Endothelial cell of umbilical vein (primary cell): ENCODE measurements around the gene FRK. TPM values are rescaled to one million over a fixed set of nuclear protein-coding genes. Genes with fewer than 3 reads are reported as not detected.

Experiments used
- BruUV-seq: library from RNA; stranded (reverse); fragments of 400-500 nt; replicated peaks from 2 replicates; lab custom pipeline; 2021; lab: Mats Ljungman, UMichigan
- CTCF ChIA-PET: fragments of 300-600, 350-600 bp; sonication (Branson Sonifier 250); formaldehyde crosslinking; loops from one replicate; lab custom pipeline; 2021; ENCODE audit warnings: antibody characterized with exemption, inconsistent platforms; lab: Charles Lee
- POLR2A ChIA-PET: fragments of 300-600, 350-600 bp; sonication (Branson Sonifier 250); formaldehyde crosslinking; loops from one replicate; lab custom pipeline; 2021; ENCODE audit warnings: antibody characterized with exemption, inconsistent platforms; lab: Charles Lee
- DNase-seq: peaks from one replicate; pipeline ENCODE4 v3.0.0-alpha.2; 2011; ENCODE audit warnings: low read depth, low spot score
- FAIRE-seq: peaks from 2 replicates; lab custom pipeline; 2011; peaks lifted over from hg19 to GRCh38; lab: Jason Lieb, UNC
- H2AFZ ChIP-seq: 2 replicates; pipeline ENCODE4 v1.6.0; 2012; ENCODE audit warnings: low read depth, low read length, control low read depth, inconsistent platforms
- H3K27ac ChIP-seq: 2 replicates; pipeline ENCODE4 v1.5.1; 2011; ENCODE audit warnings: low read depth, mild to moderate bottlenecking, control low read depth, low read length, moderate library complexity; ENCODE audit not compliant: insufficient read depth
- H3K27me3 ChIP-seq, 2 experiments: 2 replicates each; pipeline versions ENCODE4 v1.6.0 to v1.6.1; 2011; ENCODE audit warnings: low read length in 2 of 2, mixed read lengths in 1 of 2; ENCODE audit not compliant: control insufficient read depth in 2 of 2, insufficient read depth in 2 of 2
- H3K36me3 ChIP-seq, 2 experiments: 2 replicates in 1 of 2; 3 replicates in 1 of 2; pipeline ENCODE4 v1.5.1; 2011; ENCODE audit warnings: low read length in 2 of 2, mild to moderate bottlenecking in 1 of 2, moderate library complexity in 1 of 2; ENCODE audit not compliant: control insufficient read depth in 2 of 2, insufficient read depth in 2 of 2; ENCODE audit errors: extremely low read depth in 1 of 2
- H3K4me1 ChIP-seq: 3 replicates; pipeline ENCODE4 v1.5.1; 2011; ENCODE audit warnings: mild to moderate bottlenecking, low read length; ENCODE audit not compliant: control insufficient read depth, insufficient read depth; ENCODE audit errors: extremely low read depth
- H3K4me2 ChIP-seq: 2 replicates; pipeline ENCODE4 v1.6.1; 2011; ENCODE audit warnings: low read length, control low read depth, mixed read lengths; ENCODE audit not compliant: insufficient read depth
- H3K4me3 ChIP-seq, 3 experiments: fragments of 200-600 bp in 1 of 3; sonication (generic), shearing (Covaris generic) in 1 of 3; replicated peaks in 1 of 3; 2 replicates each; pipeline ENCODE4 v1.5.1; 2011 to 2016; ENCODE audit warnings: control low read depth in 3 of 3, low read length in 3 of 3, mild to moderate bottlenecking in 2 of 3, inconsistent platforms in 1 of 3, low read depth in 1 of 3, moderate library complexity in 1 of 3; ENCODE audit not compliant: insufficient read depth in 1 of 3
- H3K79me2 ChIP-seq: 2 replicates; pipeline ENCODE4 v1.6.0; 2012; ENCODE audit warnings: low read length, inconsistent platforms; ENCODE audit not compliant: control insufficient read depth, insufficient read depth
- H3K9ac ChIP-seq: replicated peaks from 2 replicates; pipeline ENCODE3; 2011; ENCODE audit warnings: low read length, control low read depth; ENCODE audit not compliant: insufficient read depth; ENCODE audit errors: extremely low read depth
- H3K9me1 ChIP-seq: replicated peaks from 3 replicates; pipeline ENCODE4 v1.6.0; 2011; ENCODE audit warnings: mild to moderate bottlenecking, low read length; ENCODE audit not compliant: control insufficient read depth, insufficient read depth; ENCODE audit errors: extremely low read depth
- H3K9me3 ChIP-seq: replicated peaks from 2 replicates; pipeline ENCODE4 v1.5.1; 2012; ENCODE audit warnings: low read length, inconsistent platforms; ENCODE audit not compliant: control insufficient read depth, insufficient read depth
- H4K20me1 ChIP-seq: replicated peaks from 2 replicates; pipeline ENCODE3; 2011; ENCODE audit warnings: mild to moderate bottlenecking, low read length; ENCODE audit not compliant: control insufficient read depth, insufficient read depth; ENCODE audit errors: extremely low read depth
- EZH2 ChIP-seq: IDR thresholded peaks from 2 replicates; pipeline ENCODE4 v1.6.1; 2012; ENCODE audit warnings: borderline replicate concordance, low read depth, mild to moderate bottlenecking, moderate library complexity, low read length, inconsistent platforms; ENCODE audit not compliant: severe bottlenecking
- FOS ChIP-seq: IDR thresholded peaks from 2 replicates; pipeline ENCODE4 v1.6.1; 2011; ENCODE audit warnings: mild to moderate bottlenecking, low read length, moderate library complexity, borderline replicate concordance; ENCODE audit not compliant: insufficient read depth
- MYC ChIP-seq: IDR thresholded peaks from one replicate; pipeline ENCODE4 v1.6.1; 2011; ENCODE audit warnings: mild to moderate bottlenecking, low read depth, low read length
- POLR2A ChIP-seq: IDR thresholded peaks from 2 replicates; pipeline ENCODE4 v1.6.1; 2012; ENCODE audit warnings: low read depth, mild to moderate bottlenecking, control low read depth, low read length
- POLR2AphosphoS5 ChIP-seq: IDR thresholded peaks from 2 replicates; pipeline ENCODE4 v1.6.1; 2012; ENCODE audit warnings: low read depth, mild to moderate bottlenecking, control low read depth, low read length, moderate library complexity; ENCODE audit not compliant: insufficient read depth
- dilution Hi-C: fragments of 300-500 bp; cut with MboI; formaldehyde crosslinking; loops from one replicate; pipeline ENCODE4 v1.15.0; 2019; ENCODE audit warnings: low sequenced_read_pairs; ENCODE audit not compliant: extremely low pct_ligation_motif_present
- intact Hi-C: fragments of 100-400 bp; cut with micrococcal nuclease; formaldehyde crosslinking; loops from one replicate; pipeline ENCODE4 v1.10.0; 2022
- polyA plus RNA-seq, 4 experiments: library from polyadenylated mRNA; depleted of rRNA in 3 of 4; stranded (reverse) in 3 of 4; unstranded in 1 of 4; fragments of >200 nt; gene quantifications; 2 replicates each; pipeline versions ENCODE4 v1.2.1 to v1.2.3, GENCODE V29; 2011 to 2012; ENCODE audit warnings: missing spikeins in 1 of 4
- total RNA-seq: library from RNA; stranded (reverse); gene quantifications from 2 replicates; pipeline ENCODE4 v1.2.3, GENCODE V29; 2021
- TF ChIP-seq, protein P1 (sequence below): IDR thresholded peaks from 2 replicates; pipeline ENCODE4 v1.6.1; 2011; ENCODE audit not compliant: insufficient read depth, insufficient read length
- TF ChIP-seq, protein P2 (sequence below), 2 donors: IDR thresholded peaks; 1 replicate in 1 of 2; 2 replicates in 1 of 2; pipeline ENCODE4 v1.5.1; 2011; ENCODE audit warnings: low read length in 2 of 2, mild to moderate bottlenecking in 2 of 2, moderate library complexity in 2 of 2, control low read depth in 1 of 2, inconsistent platforms in 1 of 2, low read depth in 1 of 2; ENCODE audit not compliant: insufficient read depth in 1 of 2; ENCODE audit errors: extremely low read depth in 1 of 2

The FRK gene
- total and polyA plus RNA-seq, 2 donors (not counting 3 experiments of a cell fraction or from before 2014, with no cell fraction given) = 0.01 TPM; not detected in 1

DNA sequence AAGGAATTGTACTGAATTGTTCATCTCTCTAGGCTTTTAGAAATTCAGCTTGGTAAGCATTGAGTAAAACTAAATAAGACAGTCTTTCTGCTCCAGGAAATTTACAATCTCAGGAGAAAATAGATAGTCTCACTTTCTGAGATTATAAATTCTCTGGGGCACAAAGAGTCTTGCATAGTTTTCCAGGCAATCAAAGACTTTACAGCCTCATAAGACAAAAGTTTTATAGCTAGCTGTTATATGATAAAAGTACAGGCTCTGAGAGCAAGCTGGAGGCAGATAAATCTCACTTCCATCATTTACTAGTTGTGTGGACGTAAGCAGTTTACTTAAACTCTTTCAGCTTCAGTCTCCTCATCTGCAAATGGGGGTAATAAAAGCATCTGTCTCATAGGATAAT, 11.4 kb downstream of the FRK start:
- DNase-seq (no peak), FAIRE-seq (no peak)
- Histone ChIP-seq H3K9me1 (no peaks in the 10 kb centered on the region), H3K9ac (no peak overlapping the region), H3K27ac (no peak overlapping the region), H3K79me2 (no peaks in the 10 kb centered on the region), H3K4me1 (no peaks in the 10 kb centered on the region), H2AFZ (no peak overlapping the region), H3K27me3 (no peaks in the 10 kb centered on the region), H4K20me1 (no peaks in the 10 kb centered on the region), H3K4me2 (no peak overlapping the region), H3K4me3 (no peak overlapping the region), H3K9me3 (no peaks in the 10 kb centered on the region), H3K36me3 (no peaks in the 10 kb centered on the region)
- intact Hi-C loops (no loop called here), dilution Hi-C loops (no loop called here)
- ChIA-PET POLR2A (no interaction called here), CTCF (interaction anchor here (1.4 kb wide), 1 partner anchor 12 kb away, joined by 5 read pairs; the partner anchor contains the start of gene FRK)
- TF ChIP-seq POLR2A = no peak
- TF ChIP-seq FOS = no peak
- TF ChIP-seq POLR2AphosphoS5 = no peak
- no peak for TF ChIP-seq MYC
- TF ChIP-seq EZH2 = no peak
- TF ChIP-seq, protein P1, sequence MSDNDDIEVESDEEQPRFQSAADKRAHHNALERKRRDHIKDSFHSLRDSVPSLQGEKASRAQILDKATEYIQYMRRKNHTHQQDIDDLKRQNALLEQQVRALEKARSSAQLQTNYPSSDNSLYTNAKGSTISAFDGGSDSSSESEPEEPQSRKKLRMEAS = no peak
- TF ChIP-seq, protein P2, sequence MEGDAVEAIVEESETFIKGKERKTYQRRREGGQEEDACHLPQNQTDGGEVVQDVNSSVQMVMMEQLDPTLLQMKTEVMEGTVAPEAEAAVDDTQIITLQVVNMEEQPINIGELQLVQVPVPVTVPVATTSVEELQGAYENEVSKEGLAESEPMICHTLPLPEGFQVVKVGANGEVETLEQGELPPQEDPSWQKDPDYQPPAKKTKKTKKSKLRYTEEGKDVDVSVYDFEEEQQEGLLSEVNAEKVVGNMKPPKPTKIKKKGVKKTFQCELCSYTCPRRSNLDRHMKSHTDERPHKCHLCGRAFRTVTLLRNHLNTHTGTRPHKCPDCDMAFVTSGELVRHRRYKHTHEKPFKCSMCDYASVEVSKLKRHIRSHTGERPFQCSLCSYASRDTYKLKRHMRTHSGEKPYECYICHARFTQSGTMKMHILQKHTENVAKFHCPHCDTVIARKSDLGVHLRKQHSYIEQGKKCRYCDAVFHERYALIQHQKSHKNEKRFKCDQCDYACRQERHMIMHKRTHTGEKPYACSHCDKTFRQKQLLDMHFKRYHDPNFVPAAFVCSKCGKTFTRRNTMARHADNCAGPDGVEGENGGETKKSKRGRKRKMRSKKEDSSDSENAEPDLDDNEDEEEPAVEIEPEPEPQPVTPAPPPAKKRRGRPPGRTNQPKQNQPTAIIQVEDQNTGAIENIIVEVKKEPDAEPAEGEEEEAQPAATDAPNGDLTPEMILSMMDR (IDR thresholded peaks at IDR 0.05; ENCODE audit: extremely low read depth in 1 of 2, insufficient read depth in 1 of 2, low read depth in 1 of 2, low read length in 2 of 2) = no peak
- BruUV-seq = no TSS peak
